SK-N-SH (cell line): Measurements from ENCODE around the gene SAA1. TPM values are rescaled to one million over a fixed set of nuclear protein-coding genes. Genes with fewer than 3 reads are reported as not detected.

Experiments
- CTCF ChIA-PET: fragments of 300-600, 350-600 bp; formaldehyde crosslinking; extraction: SDS; loops from one replicate; lab custom pipeline; 2021; lab: Yijun Ruan, JAX
- POLR2A ChIA-PET: fragments of 350-600 bp; sonication (Branson Sonifier 250); formaldehyde crosslinking; extraction: SDS; loops from one replicate; lab custom pipeline; 2020; ENCODE audit warnings: antibody characterized with exemption, inconsistent platforms; lab: Yijun Ruan, JAX
- DNase-seq: peaks from one replicate; pipeline ENCODE4 v3.0.0; 2012
- H2AFZ ChIP-seq: fragments of 200-600 bp; sonication (generic); 2 replicates; pipeline ENCODE4 v1.8.1; 2016; ENCODE audit warnings: antibody characterized with exemption, mild to moderate bottlenecking, low read depth
- H3F3A ChIP-seq: fragments of 200-600 bp; sonication (generic); replicated peaks from 2 replicates; pipeline ENCODE3; 2016; ENCODE audit warnings: antibody characterized with exemption, mild to moderate bottlenecking; ENCODE audit not compliant: insufficient read depth
- H3K27ac ChIP-seq, 2 experiments: fragments of 200-500 bp in 1 of 2; fragments of 200-600 bp in 1 of 2; sonication (Bioruptor generic) in 1 of 2; sonication (generic), shearing (Covaris generic) in 1 of 2; 2 replicates each; pipeline versions ENCODE4 v1.5.1 to v1.6.1; 2014 to 2016; ENCODE audit warnings: low read depth in 2 of 2, inconsistent platforms in 1 of 2, low read length in 1 of 2, mild to moderate bottlenecking in 1 of 2, mixed read lengths in 1 of 2
- H3K27me3 ChIP-seq: fragments of 200-600 bp; sonication (generic), shearing (Covaris generic); 2 replicates; pipeline ENCODE4 v1.6.1; 2016; ENCODE audit warnings: mixed run types; ENCODE audit not compliant: insufficient read depth
- H3K36me3 ChIP-seq, 2 experiments: fragments of 200-500 bp in 1 of 2; fragments of 200-600 bp in 1 of 2; sonication (Bioruptor generic) in 1 of 2; sonication (generic) in 1 of 2; replicated peaks in 1 of 2; 2 replicates each; pipeline versions ENCODE3 to v1.5.1; 2014 to 2016; ENCODE audit warnings: low read length in 1 of 2, mild to moderate bottlenecking in 1 of 2; ENCODE audit not compliant: insufficient read depth in 2 of 2, control insufficient read depth in 1 of 2
- H3K4me1 ChIP-seq, 2 experiments: fragments of 200-500 bp in 1 of 2; fragments of 200-600 bp in 1 of 2; sonication (Bioruptor generic) in 1 of 2; sonication (generic), shearing (Covaris generic) in 1 of 2; 2 replicates each; pipeline versions ENCODE4 v1.5.1 to v1.6.1; 2014 to 2016; ENCODE audit warnings: low read depth in 1 of 2, low read length in 1 of 2, mixed run types in 1 of 2; ENCODE audit not compliant: insufficient read depth in 2 of 2, control insufficient read depth in 1 of 2
- H3K4me2 ChIP-seq: fragments of 200-600 bp; sonication (generic), shearing (Covaris generic); 2 replicates; pipeline ENCODE4 v1.6.1; 2017; ENCODE audit warnings: mixed run types
- H3K4me3 ChIP-seq, 2 experiments: fragments of 200-500 bp in 1 of 2; fragments of 200-600 bp in 1 of 2; sonication (Bioruptor generic) in 1 of 2; sonication (generic), shearing (Covaris generic) in 1 of 2; 2 replicates each; pipeline versions ENCODE4 v1.5.1 to v1.8.1; 2014 to 2016; ENCODE audit warnings: low read depth in 2 of 2, inconsistent platforms in 1 of 2, low read length in 1 of 2, mild to moderate bottlenecking in 1 of 2, mixed read lengths in 1 of 2, moderate library complexity in 1 of 2
- H3K79me2 ChIP-seq: fragments of 200-600 bp; sonication (generic); 2 replicates; pipeline ENCODE4 v1.8.1; 2017; ENCODE audit warnings: mild to moderate bottlenecking; ENCODE audit not compliant: insufficient read depth
- H3K9ac ChIP-seq: fragments of 200-600 bp; sonication (generic); 2 replicates; pipeline ENCODE4 v1.6.1; 2017; ENCODE audit warnings: mixed run types
- H3K9me2 ChIP-seq: fragments of 200-600 bp; sonication (generic); 2 replicates; pipeline ENCODE4 v1.6.1; 2017; ENCODE audit warnings: mixed run types
- H3K9me3 ChIP-seq: fragments of 200-600 bp; sonication (generic); 2 replicates; pipeline ENCODE4 v1.6.1; 2017; ENCODE audit warnings: mixed run types, mild to moderate bottlenecking, moderate library complexity
- H4K20me1 ChIP-seq: fragments of 200-600 bp; sonication (generic); 2 replicates; pipeline ENCODE4 v1.6.1; 2017; ENCODE audit warnings: mild to moderate bottlenecking, mixed run types; ENCODE audit not compliant: insufficient read depth
- CTCF ChIP-seq: fragments of 200-600 bp; sonication (generic); IDR thresholded peaks from 2 replicates; pipeline ENCODE4 v1.6.1; 2017; ENCODE audit warnings: antibody characterized with exemption, mild to moderate bottlenecking, moderate library complexity
- EZH2phosphoT487 ChIP-seq: fragments of 200-600 bp; sonication (generic); IDR thresholded peaks from 2 replicates; pipeline ENCODE4 v1.6.1; 2017; ENCODE audit warnings: low read depth, mixed run types, mild to moderate bottlenecking, antibody characterized with exemption, moderate library complexity, borderline replicate concordance
- FOXJ3 ChIP-seq: sonication (generic); formaldehyde crosslinking; IDR thresholded peaks from 2 replicates; pipeline ENCODE4 v1.5.1; 2020; ENCODE audit warnings: mild to moderate bottlenecking, missing genetic modification reagents
- GABPA ChIP-seq: IDR thresholded peaks from 2 replicates; pipeline ENCODE4 v1.4.0; 2012; ENCODE audit warnings: low read depth, mild to moderate bottlenecking
- JUND ChIP-seq: IDR thresholded peaks from 2 replicates; pipeline ENCODE4 v1.4.0; 2012
- RAD21 ChIP-seq: IDR thresholded peaks from 2 replicates; pipeline ENCODE4 v1.6.1; 2012; ENCODE audit warnings: mild to moderate bottlenecking, low read length
- RCOR1 ChIP-seq: fragments of 150-350 bp; IDR thresholded peaks from 2 replicates; pipeline ENCODE4 v1.6.1; 2017; ENCODE audit warnings: antibody characterized with exemption, low read length
- SMC3 ChIP-seq: IDR thresholded peaks from 2 replicates; pipeline ENCODE4 v1.6.1; 2012; ENCODE audit warnings: low read depth, low read length, improper control_type of control experiment
- TAF1 ChIP-seq: IDR thresholded peaks from 2 replicates; pipeline ENCODE4 v1.6.1; 2012; ENCODE audit warnings: low read depth, mild to moderate bottlenecking, low read length, moderate library complexity, borderline replicate concordance
- TCF12 ChIP-seq: IDR thresholded peaks from 2 replicates; pipeline ENCODE4 v1.4.0; 2012
- USF1 ChIP-seq: IDR thresholded peaks from 2 replicates; pipeline ENCODE4 v1.4.0; 2012; ENCODE audit warnings: low read depth, borderline replicate concordance
- YY1 ChIP-seq: IDR thresholded peaks from 2 replicates; pipeline ENCODE4 v1.4.0; 2012; ENCODE audit warnings: low read depth, mild to moderate bottlenecking
- WGBS: methylation state at CpG from one replicate; pipeline ENCODE4 v1.1.6; 2017; ENCODE audit warnings: low lambda C conversion rate; 5-methylcytosine and 5-hydroxymethylcytosine counted together
- polyA plus RNA-seq, 3 experiments: library from polyadenylated mRNA; depleted of rRNA; stranded (reverse); fragments of >200 nt; gene quantifications; 2 replicates each; pipeline ENCODE4 v1.2.3, GENCODE V29; 2012
- TF ChIP-seq, protein P1 (sequence below): fragments of 150-350 bp; IDR thresholded peaks from 2 replicates; pipeline ENCODE4 v1.6.1; 2017; ENCODE audit warnings: antibody characterized with exemption, low read length, low read depth, borderline replicate concordance

SAA1 gene
- polyA plus RNA-seq, 1 of the 3 experiments (the other 2 are of a cell fraction) = not detected

GRCh38 chr11:18222814-18223421 lies 43.1 kb upstream of the SAA1 start (continued):
- no peak for TF ChIP-seq RCOR1
- TF ChIP-seq, protein P1, sequence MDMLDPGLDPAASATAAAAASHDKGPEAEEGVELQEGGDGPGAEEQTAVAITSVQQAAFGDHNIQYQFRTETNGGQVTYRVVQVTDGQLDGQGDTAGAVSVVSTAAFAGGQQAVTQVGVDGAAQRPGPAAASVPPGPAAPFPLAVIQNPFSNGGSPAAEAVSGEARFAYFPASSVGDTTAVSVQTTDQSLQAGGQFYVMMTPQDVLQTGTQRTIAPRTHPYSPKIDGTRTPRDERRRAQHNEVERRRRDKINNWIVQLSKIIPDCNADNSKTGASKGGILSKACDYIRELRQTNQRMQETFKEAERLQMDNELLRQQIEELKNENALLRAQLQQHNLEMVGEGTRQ = no peak
- TF ChIP-seq RAD21 = no peak
- TF ChIP-seq USF1 = no peak

GRCh38 chr11:18223591-18224387 lies 42.3 kb upstream of the SAA1 start:
- H3F3A ChIP-seq = no peaks in the 10 kb centered on the region
- no peak overlapping the region for H2AFZ ChIP-seq
- ChIA-PET CTCF (interaction anchor here (1.1 to 2.1 kb wide), 4 partner anchors 8 to 541 kb away, joined by 3 to 7 read pairs (median 4); no protein-coding TSS in a partner anchor), POLR2A (no interaction called here)
- no peak for TF ChIP-seq YY1
- TF ChIP-seq CTCF = no peak
- DNase-seq = no peak
- no peaks in the 10 kb centered on the region for H3K79me2 ChIP-seq
- H3K4me3 ChIP-seq = no peak overlapping the region
- no peak overlapping the region for H3K27ac ChIP-seq
- no peaks in the 10 kb centered on the region for H3K4me1 ChIP-seq
- no peaks in the 10 kb centered on the region for H3K36me3 ChIP-seq
- no peak overlapping the region for H3K4me2 ChIP-seq
- H4K20me1 ChIP-seq = no peaks in the 10 kb centered on the region
- no peaks in the 10 kb centered on the region for H3K9me3 ChIP-seq
- WGBS = 32% methylated on average over 3 of the region's 3 CpGs
- no peaks in the 10 kb centered on the region for H3K9me2 ChIP-seq
- no peaks in the 10 kb centered on the region for H3K27me3 ChIP-seq
- no peak overlapping the region for H3K9ac ChIP-seq

- 9% methylated on average over 2 of the region's 2 CpGs for WGBS
- CTCF ChIA-PET = interaction anchor here (0.7 to 3.7 kb wide), 4 partner anchors 9 to 516 kb away, joined by 3 to 17 read pairs (median 5); no protein-coding TSS in a partner anchor
- H3F3A ChIP-seq = no peaks in the 10 kb centered on the region
Measured at GRCh38 chr11:18225913-18226312, 40.2 kb upstream of the SAA1 start.

More at GRCh38 chr11:18225913-18226312, 40.2 kb upstream of the SAA1 start:
- no peaks in the 10 kb centered on the region for H3K27me3 ChIP-seq
- no peak overlapping the region for H3K4me3 ChIP-seq
- H3K36me3 ChIP-seq = no peaks in the 10 kb centered on the region
- no peaks in the 10 kb centered on the region for H3K4me1 ChIP-seq
- H3K9me3 ChIP-seq = no peaks in the 10 kb centered on the region
- H3K9me2 ChIP-seq = no peaks in the 10 kb centered on the region
- no peak overlapping the region for H3K9ac ChIP-seq
- H3K27ac ChIP-seq = no peak overlapping the region
- no peak overlapping the region for H3K4me2 ChIP-seq
- TF ChIP-seq RCOR1 (no peak), GABPA (no peak), SMC3 (no peak), EZH2phosphoT487 (no peak), CTCF (no peak), FOXJ3 (CRISPR knock-in tag) (no peak), TCF12 (no peak), TAF1 (no peak), JUND (no peak), RAD21 (no peak)
- TF ChIP-seq, protein P1 = no peak
- H3K79me2 ChIP-seq = no peaks in the 10 kb centered on the region
- H2AFZ ChIP-seq = no peak overlapping the region
- POLR2A ChIA-PET = no interaction called here
- no peak for DNase-seq
- no peaks in the 10 kb centered on the region for H4K20me1 ChIP-seq
